ENCODE measurements around the gene PSPN.

- no peak for TF ChIP-seq FOXA1 (IDR thresholded peaks at IDR 0.05)
- no peak for TF ChIP-seq FOXA1 (CRISPR knock-in tag; IDR thresholded peaks at IDR 0.05)
- no peak for TF ChIP-seq POLR2AphosphoS5 (IDR thresholded peaks at IDR 0.05; ENCODE audit: low read depth, low read length)
- TF ChIP-seq CTCF (CRISPR knock-in tag; IDR thresholded peaks at IDR 0.05), result no peak; the same call in 1 of the 2 replicates
- no peak for TF ChIP-seq ZNF121 (CRISPR knock-in tag; IDR thresholded peaks at IDR 0.05)
- no peak for TF ChIP-seq ASH2L (IDR thresholded peaks at IDR 0.05; ENCODE audit: insufficient read length, low read depth, low read length)
- TF ChIP-seq ZNF660 (CRISPR knock-in tag; IDR thresholded peaks at IDR 0.05; ENCODE audit: borderline replicate concordance, low read depth), result no peak
These were observed 39.3 kb upstream of the PSPN start for GRCh38 chr19:6414793-6415590.

Measured in HepG2 (cell line).